Activated CD4-positive, CD25-positive, alpha-beta regulatory T cell (primary cell): ENCODE data around the gene CMTM5.
"Not testable (repeated sequence)": the region's sequence is repeated elsewhere in the genome, so short reads cannot be mapped to it uniquely, and the experiment has no call there.

Experiments used
- DNase-seq, 4 experiments: peaks; one replicate each; lab custom pipeline; 2025; lab: John Stamatoyannopoulos, UW

Gene CMTM5

GRCh38 chr14:23378612-23379220, 1.9 kb downstream of the CMTM5 start:
- no peak for DNase-seq

GRCh38 chr14:23379366-23380196, 2.7 kb downstream of the CMTM5 start:
- peak; percentile 39 to 54 (median 40) for DNase-seq

GRCh38 chr14:23380197-23380914, 3.5 kb downstream of the CMTM5 start:
- no peak for DNase-seq

GRCh38 chr14:23380976-23381375, 4.1 kb downstream of the CMTM5 start:
- no peak for DNase-seq

GRCh38 chr14:23381871-23382270, 5.0 kb downstream of the CMTM5 start:
- DNase-seq = no peak

GRCh38 chr14:23382276-23382675, 5.4 kb downstream of the CMTM5 start:
- no peak for DNase-seq

GRCh38 chr14:23382731-23383440, 6.0 kb downstream of the CMTM5 start:
- no peak for DNase-seq

- no peak for DNase-seq
Observed at GRCh38 chr14:23384364-23385080, 7.7 kb downstream of the CMTM5 start.

- no peak for DNase-seq
Observed at GRCh38 chr14:23385244-23385641, 8.4 kb downstream of the CMTM5 start.

GRCh38 chr14:23385642-23386265, 8.9 kb downstream of the CMTM5 start:
- no peak for DNase-seq

GRCh38 chr14:23386266-23386657, 9.4 kb downstream of the CMTM5 start:
- not testable (repeated sequence) for DNase-seq

- no peak for DNase-seq
Observed at GRCh38 chr14:23386999-23387398, 10.2 kb downstream of the CMTM5 start.

GRCh38 chr14:23387916-23388882, 11.4 kb downstream of the CMTM5 start:
- DNase-seq = no peak

- DNase-seq = no peak
Observed at GRCh38 chr14:23388996-23389395, 12.2 kb downstream of the CMTM5 start.

GRCh38 chr14:23389396-23389795, 12.6 kb downstream of the CMTM5 start:
- DNase-seq = no peak

- not testable (repeated sequence) for DNase-seq
Observed at GRCh38 chr14:23389871-23390270, 13.0 kb downstream of the CMTM5 start.

GRCh38 chr14:23392613-23393012, 15.8 kb downstream of the CMTM5 start:
- DNase-seq = no peak

- DNase-seq = no peak
Observed at GRCh38 chr14:23396126-23396525, 19.3 kb downstream of the CMTM5 start.

GRCh38 chr14:23396781-23397407, 20.0 kb downstream of the CMTM5 start:
- no peak for DNase-seq
